ENCODE data around the gene TEAD3.

DNA sequence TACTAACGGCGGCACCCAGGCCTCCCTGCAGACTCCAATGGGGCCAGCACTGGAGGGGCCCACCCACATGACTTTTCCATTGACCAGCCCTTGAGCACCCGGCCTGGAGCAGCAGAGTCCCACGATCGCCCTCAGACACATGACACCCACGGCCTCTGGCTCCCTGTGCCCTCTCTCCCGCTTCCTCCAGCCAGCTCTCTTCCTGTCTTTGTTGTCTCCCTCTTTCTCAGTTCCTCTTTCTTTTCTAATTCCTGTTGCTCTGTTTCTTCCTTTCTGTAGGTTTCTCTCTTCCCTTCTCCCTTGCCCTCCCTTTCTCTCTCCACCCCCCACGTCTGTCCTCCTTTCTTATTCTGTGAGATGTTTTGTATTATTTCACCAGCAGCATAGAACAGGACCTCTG, 70.8 kb downstream of the TEAD3 start:
- TF ChIP-seq POLR2A (IDR thresholded peaks at IDR 0.05; ENCODE audit: low read length) (no peak), GATA1 (IDR thresholded peaks at IDR 0.05; ENCODE audit: low read depth, low read length) (no peak)

Data from erythroblast (primary cell).